ENCODE data around the gene SLC22A3. TPM values are rescaled to one million over a fixed set of nuclear protein-coding genes. Genes with fewer than 3 reads are reported as not detected.

Gene SLC22A3
- total and polyA plus RNA-seq, 2 of the 13 experiments (the other 11 are each of a cell fraction or from before 2014, with no cell fraction given) = 12.0 to 31.5 TPM

DNA sequence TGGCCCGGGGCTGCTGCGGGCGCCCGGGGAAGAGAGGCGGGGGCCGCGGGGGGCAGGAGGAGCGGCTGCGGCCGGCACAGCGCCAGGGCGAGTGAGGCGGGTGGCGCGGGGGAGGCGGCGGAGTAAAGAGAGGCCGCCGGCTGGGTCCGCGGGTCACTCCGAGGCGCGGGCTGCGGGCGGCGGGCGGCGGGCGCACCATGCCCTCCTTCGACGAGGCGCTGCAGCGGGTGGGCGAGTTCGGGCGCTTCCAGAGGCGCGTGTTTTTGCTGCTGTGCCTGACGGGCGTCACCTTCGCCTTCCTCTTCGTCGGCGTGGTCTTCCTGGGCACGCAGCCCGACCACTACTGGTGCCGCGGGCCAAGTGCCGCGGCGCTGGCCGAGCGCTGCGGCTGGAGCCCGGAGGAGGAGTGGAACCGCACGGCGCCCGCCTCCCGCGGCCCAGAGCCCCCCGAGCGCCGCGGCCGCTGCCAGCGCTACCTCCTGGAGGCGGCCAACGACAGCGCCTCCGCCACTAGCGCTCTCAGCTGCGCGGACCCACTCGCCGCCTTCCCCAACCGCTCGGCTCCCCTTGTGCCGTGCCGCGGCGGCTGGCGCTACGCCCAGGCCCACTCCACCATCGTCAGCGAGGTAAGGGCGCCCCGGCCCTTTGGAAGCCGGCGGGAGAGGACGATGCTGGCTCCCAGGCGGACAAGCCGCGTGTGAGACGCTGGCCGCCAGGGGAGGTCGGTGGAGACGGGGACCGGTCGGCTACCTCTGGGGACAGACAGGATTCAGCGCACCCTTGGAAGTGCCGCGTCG, at the start of gene SLC22A3 (continued):
- TF ChIP-seq, protein P1, sequence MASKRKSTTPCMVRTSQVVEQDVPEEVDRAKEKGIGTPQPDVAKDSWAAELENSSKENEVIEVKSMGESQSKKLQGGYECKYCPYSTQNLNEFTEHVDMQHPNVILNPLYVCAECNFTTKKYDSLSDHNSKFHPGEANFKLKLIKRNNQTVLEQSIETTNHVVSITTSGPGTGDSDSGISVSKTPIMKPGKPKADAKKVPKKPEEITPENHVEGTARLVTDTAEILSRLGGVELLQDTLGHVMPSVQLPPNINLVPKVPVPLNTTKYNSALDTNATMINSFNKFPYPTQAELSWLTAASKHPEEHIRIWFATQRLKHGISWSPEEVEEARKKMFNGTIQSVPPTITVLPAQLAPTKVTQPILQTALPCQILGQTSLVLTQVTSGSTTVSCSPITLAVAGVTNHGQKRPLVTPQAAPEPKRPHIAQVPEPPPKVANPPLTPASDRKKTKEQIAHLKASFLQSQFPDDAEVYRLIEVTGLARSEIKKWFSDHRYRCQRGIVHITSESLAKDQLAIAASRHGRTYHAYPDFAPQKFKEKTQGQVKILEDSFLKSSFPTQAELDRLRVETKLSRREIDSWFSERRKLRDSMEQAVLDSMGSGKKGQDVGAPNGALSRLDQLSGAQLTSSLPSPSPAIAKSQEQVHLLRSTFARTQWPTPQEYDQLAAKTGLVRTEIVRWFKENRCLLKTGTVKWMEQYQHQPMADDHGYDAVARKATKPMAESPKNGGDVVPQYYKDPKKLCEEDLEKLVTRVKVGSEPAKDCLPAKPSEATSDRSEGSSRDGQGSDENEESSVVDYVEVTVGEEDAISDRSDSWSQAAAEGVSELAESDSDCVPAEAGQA (IDR thresholded peaks at IDR 0.05; ENCODE audit: low read depth) = no peak
- TF ChIP-seq, protein P1 (CRISPR knock-in tag; IDR thresholded peaks at IDR 0.05; ENCODE audit: borderline replicate concordance) = no peak
- TF ChIP-seq, protein P2, sequence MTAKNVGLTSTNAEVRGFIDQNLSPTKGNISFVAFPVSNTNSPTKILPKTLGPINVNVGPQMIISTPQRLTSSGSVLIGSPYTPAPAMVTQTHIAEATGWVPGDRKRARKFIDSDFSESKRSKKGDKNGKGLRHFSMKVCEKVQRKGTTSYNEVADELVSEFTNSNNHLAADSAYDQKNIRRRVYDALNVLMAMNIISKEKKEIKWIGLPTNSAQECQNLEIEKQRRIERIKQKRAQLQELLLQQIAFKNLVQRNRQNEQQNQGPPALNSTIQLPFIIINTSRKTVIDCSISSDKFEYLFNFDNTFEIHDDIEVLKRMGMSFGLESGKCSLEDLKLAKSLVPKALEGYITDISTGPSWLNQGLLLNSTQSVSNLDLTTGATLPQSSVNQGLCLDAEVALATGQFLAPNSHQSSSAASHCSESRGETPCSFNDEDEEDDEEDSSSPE (CRISPR knock-in tag; IDR thresholded peaks at IDR 0.05) = no peak; the same call in 1 of the 2 replicates
- TF ChIP-seq NFE2 (CRISPR knock-in tag; IDR thresholded peaks at IDR 0.05) (no peak), CEBPB (IDR thresholded peaks at IDR 0.05; ENCODE audit: borderline replicate concordance, low read depth, low read length) (no peak), SKI (IDR thresholded peaks at IDR 0.05; ENCODE audit: partially characterized antibody) (peak; percentile 11), ZNF709 (CRISPR knock-in tag; IDR thresholded peaks at IDR 0.05) (peak; percentile 15; the same call in 1 of the 2 replicates), PAX8 (CRISPR knock-in tag; IDR thresholded peaks at IDR 0.05; ENCODE audit: borderline replicate concordance) (no peak), SNAPC2 (CRISPR knock-in tag; IDR thresholded peaks at IDR 0.05) (no peak), SRF (IDR thresholded peaks at IDR 0.05; ENCODE audit: low read depth, low read length) (no peak), STAT5B (CRISPR knock-in tag; IDR thresholded peaks at IDR 0.05) (no peak), NR2C2 (CRISPR knock-in tag; IDR thresholded peaks at IDR 0.05; ENCODE audit: borderline replicate concordance) (no peak), ZNF543 (CRISPR knock-in tag; IDR thresholded peaks at IDR 0.05) (0 out of 2 replicates have a peak, but pooled peaks have one; percentile 1), CHCHD3 (CRISPR knock-in tag; IDR thresholded peaks at IDR 0.05) (no peak), FOSL1 (CRISPR knock-in tag; IDR thresholded peaks at IDR 0.05; ENCODE audit: borderline replicate concordance) (no peak), ZKSCAN1 (IDR thresholded peaks at IDR 0.05; ENCODE audit: low read length) (no peak), ZNF768 (CRISPR knock-in tag; IDR thresholded peaks at IDR 0.05) (peak; percentile 77), RNF2 (conservative IDR thresholded peaks at IDR 0.05; ENCODE audit: low read depth) (peak; percentile 37; the same call in 1 of the 2 replicates), NFRKB (IDR thresholded peaks at IDR 0.05) (no peak)
- TF ChIP-seq, protein P3, sequence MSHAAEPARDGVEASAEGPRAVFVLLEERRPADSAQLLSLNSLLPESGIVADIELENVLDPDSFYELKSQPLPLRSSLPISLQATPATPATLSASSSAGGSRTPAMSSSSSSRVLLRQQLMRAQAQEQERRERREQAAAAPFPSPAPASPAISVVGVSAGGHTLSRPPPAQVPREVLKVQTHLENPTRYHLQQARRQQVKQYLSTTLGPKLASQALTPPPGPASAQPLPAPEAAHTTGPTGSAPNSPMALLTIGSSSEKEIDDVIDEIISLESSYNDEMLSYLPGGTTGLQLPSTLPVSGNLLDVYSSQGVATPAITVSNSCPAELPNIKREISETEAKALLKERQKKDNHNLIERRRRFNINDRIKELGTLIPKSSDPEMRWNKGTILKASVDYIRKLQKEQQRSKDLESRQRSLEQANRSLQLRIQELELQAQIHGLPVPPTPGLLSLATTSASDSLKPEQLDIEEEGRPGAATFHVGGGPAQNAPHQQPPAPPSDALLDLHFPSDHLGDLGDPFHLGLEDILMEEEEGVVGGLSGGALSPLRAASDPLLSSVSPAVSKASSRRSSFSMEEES (CRISPR knock-in tag; IDR thresholded peaks at IDR 0.05) = no peak
- TF ChIP-seq, protein P4, sequence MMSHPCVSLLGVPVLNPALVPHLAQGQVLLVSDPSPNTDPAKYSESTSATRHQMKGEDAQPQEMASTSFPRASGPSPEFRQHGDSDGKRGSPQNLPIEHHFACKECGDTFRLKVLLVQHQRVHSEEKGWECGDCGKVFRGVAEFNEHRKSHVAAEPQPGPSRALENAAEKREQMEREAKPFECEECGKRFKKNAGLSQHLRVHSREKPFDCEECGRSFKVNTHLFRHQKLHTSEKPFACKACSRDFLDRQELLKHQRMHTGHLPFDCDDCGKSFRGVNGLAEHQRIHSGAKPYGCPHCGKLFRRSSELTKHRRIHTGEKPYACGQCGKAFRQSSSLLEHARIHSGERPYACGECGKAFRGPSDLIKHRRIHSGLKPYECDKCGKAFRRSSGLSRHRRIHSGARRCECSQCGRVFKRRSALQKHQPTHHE (CRISPR knock-in tag; IDR thresholded peaks at IDR 0.05; ENCODE audit: borderline replicate concordance) = 0 out of 2 replicates have a peak, but pooled peaks have one; percentile 15

Measured in HepG2 (cell line).